Measurements from ENCODE around the gene PUS10. TPM values are rescaled to one million over a fixed set of nuclear protein-coding genes. Genes with fewer than 3 reads are reported as not detected.
"Not testable (repeated sequence)": the region's sequence is repeated elsewhere in the genome, so short reads cannot be mapped to it uniquely, and the experiment has no call there.

The PUS10 gene
- total RNA-seq, 1 donor from 2014 or later, result 6.2 TPM

DNA sequence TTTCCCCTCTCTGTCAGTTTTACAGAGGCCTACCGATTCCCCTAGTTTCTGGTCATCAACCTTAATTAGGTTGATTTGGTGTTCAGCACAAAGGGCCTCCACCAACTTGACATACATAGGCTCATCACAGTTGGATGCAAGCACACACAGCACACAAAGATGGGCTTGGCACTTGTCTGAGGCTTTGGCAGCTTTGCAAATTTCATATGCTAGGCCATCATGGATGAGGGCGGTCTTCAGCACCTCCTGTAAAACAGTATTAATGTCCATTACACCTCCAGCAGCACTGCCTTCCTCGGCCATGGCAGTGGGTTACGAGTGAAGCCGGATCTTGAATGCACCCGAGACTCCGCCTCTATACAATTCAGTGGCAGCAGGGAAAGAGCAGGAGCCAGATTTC is 79.8 kb downstream of the PUS10 start:
- no peak overlapping the region for H3K27ac Mint-ChIP-seq
- H3K36me3 Mint-ChIP-seq, result peaks cover 37% of the 10 kb centered on the region

DNA sequence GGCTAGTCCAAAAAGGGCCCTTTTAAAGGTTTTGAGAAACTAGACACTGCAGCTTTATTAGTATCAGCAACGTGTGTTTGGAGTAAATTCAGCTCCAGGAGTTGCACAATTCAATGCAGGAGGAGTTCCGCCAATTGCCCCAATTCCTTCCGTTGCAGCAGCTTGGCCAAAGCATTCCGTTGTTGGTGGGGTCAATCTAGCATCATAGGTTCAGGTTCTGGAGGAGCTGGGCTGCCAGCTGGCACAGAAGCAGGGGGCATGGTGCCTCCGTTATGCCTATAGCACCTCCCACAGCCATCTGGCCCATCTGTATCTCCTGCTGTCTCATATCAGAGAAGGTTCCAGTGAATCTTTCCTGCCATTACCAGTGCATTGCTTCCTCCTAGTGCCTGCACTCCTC is 81.3 kb downstream of the PUS10 start:
- Mint-ChIP-seq H3K4me3 (no peak overlapping the region), H3K27me3 (ENCODE audit: low read depth) (no peaks in the 10 kb centered on the region), H3K4me1 (no peaks in the 10 kb centered on the region), H3K9me3 (peaks cover 9% of the 10 kb centered on the region), H3K36me3 (peaks cover 48% of the 10 kb centered on the region), H3K27ac (no peak overlapping the region)
- no peak for TF ChIP-seq CTCF (IDR thresholded peaks at IDR 0.05; ENCODE audit: unreplicated experiment)
- no peak for DNase-seq (ENCODE audit: low spot score in 2 of 2, unreplicated experiment in 2 of 2)

More for the DNA sequence above, 79.8 kb downstream of the PUS10 start:
- no peaks in the 10 kb centered on the region for H3K4me1 Mint-ChIP-seq
- H3K4me3 Mint-ChIP-seq, result no peak overlapping the region
- no peaks in the 10 kb centered on the region for H3K27me3 Mint-ChIP-seq (ENCODE audit: low read depth)
- no peak for DNase-seq (ENCODE audit: low spot score in 2 of 2, unreplicated experiment in 2 of 2)
- H3K9me3 Mint-ChIP-seq, result no peaks in the 10 kb centered on the region
- TF ChIP-seq CTCF (IDR thresholded peaks at IDR 0.05; ENCODE audit: unreplicated experiment), result no peak

DNA sequence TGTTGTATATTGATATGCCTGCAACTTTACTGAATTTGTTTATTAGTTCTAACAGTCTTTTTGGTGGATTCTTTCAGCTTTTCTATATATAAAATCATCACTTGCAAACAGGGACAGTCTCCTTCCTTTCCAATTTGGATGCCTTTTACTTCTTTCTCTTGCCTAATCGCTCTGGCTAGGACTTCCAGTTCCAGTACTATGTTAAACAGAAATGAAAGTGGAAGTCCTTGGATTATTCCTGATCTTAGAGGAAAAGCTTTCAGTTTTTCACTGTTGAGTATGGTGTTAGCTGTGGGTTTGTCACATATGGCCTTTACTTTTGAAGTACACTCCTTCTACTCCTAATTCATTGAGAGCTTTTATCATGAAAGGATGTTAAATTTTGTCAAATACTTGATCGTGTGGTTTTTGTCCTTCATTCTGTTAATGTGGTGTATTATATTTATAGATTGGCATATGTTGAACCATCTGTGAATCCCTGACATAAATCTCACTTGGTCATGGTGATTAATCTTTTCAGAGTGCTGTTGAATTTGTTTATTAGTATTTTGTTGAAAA is 83.8 kb downstream of the PUS10 start:
- peaks cover 9% of the 10 kb centered on the region for H3K9me3 Mint-ChIP-seq
- DNase-seq (ENCODE audit: low spot score in 2 of 2, unreplicated experiment in 2 of 2), result no peak
- no peak overlapping the region for H3K27ac Mint-ChIP-seq
- no peaks in the 10 kb centered on the region for H3K4me1 Mint-ChIP-seq
- no peaks in the 10 kb centered on the region for H3K27me3 Mint-ChIP-seq (ENCODE audit: low read depth)
- peaks cover 46% of the 10 kb centered on the region for H3K36me3 Mint-ChIP-seq
- H3K4me3 Mint-ChIP-seq, result no peak overlapping the region
- TF ChIP-seq CTCF (IDR thresholded peaks at IDR 0.05; ENCODE audit: unreplicated experiment), result no peak

DNA sequence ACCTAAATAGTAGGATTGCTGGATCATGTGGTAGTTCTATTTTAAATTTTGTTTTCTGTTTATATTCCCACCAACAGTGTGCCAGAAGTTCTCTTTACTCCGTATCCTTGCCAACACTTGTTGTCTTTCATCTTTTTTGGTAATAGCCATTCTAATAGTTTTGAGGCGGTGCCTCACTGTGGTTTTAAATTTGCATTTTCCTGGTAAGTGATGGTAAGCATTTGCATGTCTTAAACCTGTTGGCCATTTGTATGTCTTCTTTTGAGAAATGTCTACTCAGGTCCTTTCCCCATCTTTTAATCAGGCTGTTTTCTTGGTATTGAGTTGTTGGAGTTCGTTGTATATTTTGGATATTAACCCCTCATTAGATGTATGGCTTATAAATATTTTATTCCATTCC is 85.1 kb downstream of the PUS10 start:
- no peaks in the 10 kb centered on the region for H3K4me1 Mint-ChIP-seq
- H3K36me3 Mint-ChIP-seq, result peaks cover 40% of the 10 kb centered on the region

DNA sequence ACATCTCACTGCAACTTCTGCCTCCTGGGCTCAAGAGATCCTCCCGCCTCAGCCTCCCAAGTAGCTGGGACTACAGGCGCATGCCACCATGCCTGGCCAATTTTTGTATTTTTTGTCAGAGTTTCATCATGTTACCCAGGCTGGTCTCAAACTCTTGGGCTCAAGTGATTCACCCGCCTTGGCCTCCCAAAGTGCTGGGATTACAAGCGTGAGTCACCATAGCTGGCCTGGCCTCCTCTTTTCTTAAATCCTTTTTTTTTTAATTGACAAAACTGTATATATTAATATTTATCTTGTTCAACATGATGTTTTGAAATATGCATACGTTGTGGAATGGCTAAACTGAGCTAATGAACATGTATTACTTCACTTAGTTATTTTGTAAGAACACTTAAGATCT is 86.0 kb downstream of the PUS10 start:
- DNase-seq (ENCODE audit: low spot score in 2 of 2, unreplicated experiment in 2 of 2); H3K9me3 Mint-ChIP-seq; H3K4me1 Mint-ChIP-seq; H3K27me3 Mint-ChIP-seq (ENCODE audit: low read depth); H3K27ac Mint-ChIP-seq; H3K4me3 Mint-ChIP-seq: not testable (repeated sequence)
- peaks cover 39% of the 10 kb centered on the region for H3K36me3 Mint-ChIP-seq

More for the DNA sequence above, 85.1 kb downstream of the PUS10 start:
- H3K4me3 Mint-ChIP-seq, result no peak overlapping the region
- DNase-seq (ENCODE audit: low spot score in 2 of 2, unreplicated experiment in 2 of 2), result no peak
- H3K9me3 Mint-ChIP-seq, result peaks cover 9% of the 10 kb centered on the region
- H3K27me3 Mint-ChIP-seq (ENCODE audit: low read depth), result no peaks in the 10 kb centered on the region
- TF ChIP-seq CTCF (IDR thresholded peaks at IDR 0.05; ENCODE audit: unreplicated experiment), result no peak
- no peak overlapping the region for H3K27ac Mint-ChIP-seq

DNA sequence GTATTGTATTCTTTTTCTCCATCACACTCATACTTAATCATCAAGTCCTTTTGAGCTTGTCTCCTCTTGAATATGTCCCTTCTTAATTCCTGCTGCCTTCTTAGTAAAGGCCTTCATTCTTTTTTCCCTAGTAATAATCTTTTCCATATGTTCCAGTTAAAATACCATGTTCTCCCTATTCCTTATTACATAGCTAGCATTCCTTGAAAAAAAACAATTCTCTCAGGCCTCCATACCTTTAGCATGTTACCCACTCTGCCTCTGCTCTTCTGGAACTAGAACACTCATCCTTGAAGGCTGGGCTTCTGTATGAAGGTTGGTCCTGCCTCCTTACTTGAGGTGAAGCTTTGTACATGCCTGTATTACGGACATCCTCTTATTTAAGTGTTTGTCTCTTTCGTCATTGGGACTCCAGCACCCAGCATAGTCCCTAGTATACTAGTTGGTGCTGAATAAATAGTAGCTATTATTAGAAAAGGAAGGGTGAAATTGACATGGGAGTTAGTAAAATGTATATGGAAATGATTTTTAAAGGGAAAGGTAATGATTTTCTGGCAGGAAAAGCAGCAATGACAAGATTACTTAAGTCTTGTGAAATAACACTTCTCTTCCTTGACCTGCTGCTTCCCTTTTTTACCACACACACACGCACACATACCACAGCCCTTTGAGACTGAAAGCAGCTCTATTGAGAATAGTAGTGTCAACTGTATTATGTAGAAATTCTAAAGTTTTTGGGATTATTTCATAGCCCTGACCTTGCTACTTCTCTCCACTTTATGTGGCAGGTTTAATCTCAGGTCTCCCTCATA is 91.1 kb downstream of the PUS10 start:
- H3K9me3 Mint-ChIP-seq, result no peaks in the 10 kb centered on the region
- peaks cover 20% of the 10 kb centered on the region for H3K4me1 Mint-ChIP-seq
- peaks cover 27% of the 10 kb centered on the region for H3K36me3 Mint-ChIP-seq
- peak overlapping the region; percentile 93 for H3K27ac Mint-ChIP-seq
- no peak overlapping the region for H3K4me3 Mint-ChIP-seq
- no peak for DNase-seq (ENCODE audit: low spot score in 2 of 2, unreplicated experiment in 2 of 2)
- no peak for TF ChIP-seq CTCF (IDR thresholded peaks at IDR 0.05; ENCODE audit: unreplicated experiment)
- H3K27me3 Mint-ChIP-seq (ENCODE audit: low read depth), result no peaks in the 10 kb centered on the region
